ENCODE results near the gene ADCY2. TPM values are rescaled to one million over a fixed set of nuclear protein-coding genes. Genes with fewer than 3 reads are reported as not detected.

ADCY2 gene
- polyA plus RNA-seq, 1 of the 3 experiments (the other 2 are of a cell fraction): not detected

- TF ChIP-seq RFX5 (IDR thresholded peaks at IDR 0.05; ENCODE audit: low read length): no peak
- TF ChIP-seq RXRA (IDR thresholded peaks at IDR 0.05; ENCODE audit: borderline replicate concordance, low read depth): no peak
- TF ChIP-seq YY1 (IDR thresholded peaks at IDR 0.05; ENCODE audit: low read depth): no peak
- TF ChIP-seq FOSL2 (IDR thresholded peaks at IDR 0.05; ENCODE audit: borderline replicate concordance, low read depth): no peak
- TF ChIP-seq JUND (IDR thresholded peaks at IDR 0.05): no peak
Observed at GRCh38 chr5:7784683-7785380, 388.9 kb downstream of the ADCY2 start (continued).

GRCh38 chr5:7787770-7788169 lies 391.8 kb downstream of the ADCY2 start:
- no peak overlapping the region for H2AFZ ChIP-seq (ENCODE audit: low read depth)
- H3K27ac ChIP-seq (ENCODE audit: low read depth in 2 of 2, low read length in 1 of 2): no peak overlapping the region
- no peak for TF ChIP-seq CTCF (IDR thresholded peaks at IDR 0.05)
- TF ChIP-seq USF1 (IDR thresholded peaks at IDR 0.05; ENCODE audit: borderline replicate concordance, low read depth): no peak
- no peak for TF ChIP-seq GABPA (IDR thresholded peaks at IDR 0.05; ENCODE audit: low read depth)
- TF ChIP-seq RXRA (IDR thresholded peaks at IDR 0.05; ENCODE audit: borderline replicate concordance, low read depth): no peak
- TF ChIP-seq YY1 (IDR thresholded peaks at IDR 0.05; ENCODE audit: low read depth): no peak
- TF ChIP-seq ELF1 (IDR thresholded peaks at IDR 0.05): no peak
- TF ChIP-seq, protein P1, sequence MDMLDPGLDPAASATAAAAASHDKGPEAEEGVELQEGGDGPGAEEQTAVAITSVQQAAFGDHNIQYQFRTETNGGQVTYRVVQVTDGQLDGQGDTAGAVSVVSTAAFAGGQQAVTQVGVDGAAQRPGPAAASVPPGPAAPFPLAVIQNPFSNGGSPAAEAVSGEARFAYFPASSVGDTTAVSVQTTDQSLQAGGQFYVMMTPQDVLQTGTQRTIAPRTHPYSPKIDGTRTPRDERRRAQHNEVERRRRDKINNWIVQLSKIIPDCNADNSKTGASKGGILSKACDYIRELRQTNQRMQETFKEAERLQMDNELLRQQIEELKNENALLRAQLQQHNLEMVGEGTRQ (IDR thresholded peaks at IDR 0.05; ENCODE audit: borderline replicate concordance, low read depth, low read length): no peak
- TF ChIP-seq NFIC (IDR thresholded peaks at IDR 0.05; ENCODE audit: borderline replicate concordance): no peak
- no peak for TF ChIP-seq FOXJ3 (CRISPR knock-in tag; IDR thresholded peaks at IDR 0.05)
- no peak for TF ChIP-seq JUND (IDR thresholded peaks at IDR 0.05)
- TF ChIP-seq EZH2phosphoT487 (IDR thresholded peaks at IDR 0.05; ENCODE audit: borderline replicate concordance, low read depth): no peak
- no peak for TF ChIP-seq MEF2A (IDR thresholded peaks at IDR 0.05; ENCODE audit: borderline replicate concordance, low read depth)
- H3K9ac ChIP-seq: no peak overlapping the region
- 30% methylated on average over 3 of the region's 3 CpGs for WGBS (ENCODE audit: low lambda C conversion rate)
- H3K4me1 ChIP-seq (ENCODE audit: control insufficient read depth in 1 of 2, insufficient read depth in 2 of 2, low read depth in 1 of 2, low read length in 1 of 2): no peaks in the 10 kb centered on the region
- H3K4me3 ChIP-seq (ENCODE audit: low read depth in 2 of 2, low read length in 1 of 2): no peak overlapping the region
- POLR2A ChIA-PET: no interaction called here
- no peaks in the 10 kb centered on the region for H3K36me3 ChIP-seq (replicated peaks in 1 of 2; ENCODE audit: control insufficient read depth in 1 of 2, insufficient read depth in 2 of 2, low read length in 1 of 2)
- H3K79me2 ChIP-seq (ENCODE audit: insufficient read depth): no peaks in the 10 kb centered on the region
- H3K9me3 ChIP-seq: no peaks in the 10 kb centered on the region
- no peaks in the 10 kb centered on the region for H4K20me1 ChIP-seq (ENCODE audit: insufficient read depth)
- H3K27me3 ChIP-seq (ENCODE audit: insufficient read depth): peaks cover 11% of the 10 kb centered on the region; the same call in 1 of the 2 replicates
- no peak overlapping the region for H3K4me2 ChIP-seq
- H3K9me2 ChIP-seq: no peaks in the 10 kb centered on the region
- H3F3A ChIP-seq (replicated peaks; ENCODE audit: insufficient read depth): no peaks in the 10 kb centered on the region
- no peak for DNase-seq
- CTCF ChIA-PET: interaction anchor here (1.1 kb wide), 1 partner anchor 28 kb away, joined by 3 read pairs; no protein-coding TSS in a partner anchor

Measured in SK-N-SH (cell line).